H9 (cell line): ENCODE results near the gene COL17A1. TPM values are rescaled to one million over a fixed set of nuclear protein-coding genes. Genes with fewer than 3 reads are reported as not detected.

Experiments
- DNase-seq: peaks from one replicate; pipeline ENCODE4 v3.0.0-alpha.2; 2017
- H2AFZ ChIP-seq: one replicate; pipeline ENCODE4 v1.6.1; 2013; ENCODE audit warnings: mild to moderate bottlenecking, low read length, control low read depth, moderate library complexity
- H2AK5ac ChIP-seq: 2 replicates; pipeline ENCODE4 v1.6.1; 2013; ENCODE audit warnings: low read length, control low read depth, mixed read lengths; ENCODE audit not compliant: insufficient read length
- H2BK120ac ChIP-seq: one replicate; pipeline ENCODE4 v1.6.1; 2013; ENCODE audit warnings: low read depth, mild to moderate bottlenecking, low read length, control low read depth, inconsistent platforms; ENCODE audit not compliant: poor library complexity, severe bottlenecking
- H2BK12ac ChIP-seq: 2 replicates; pipeline ENCODE4 v1.6.1; 2013; ENCODE audit warnings: low read length, control low read depth, mixed read lengths, low read depth; ENCODE audit not compliant: insufficient read length
- H2BK15ac ChIP-seq: 2 replicates; pipeline ENCODE4 v1.6.1; 2013; ENCODE audit warnings: low read depth, low read length, control low read depth
- H2BK20ac ChIP-seq: one replicate; pipeline ENCODE4 v1.6.1; 2013; ENCODE audit warnings: low read depth, mild to moderate bottlenecking, low read length, control low read depth, inconsistent platforms; ENCODE audit not compliant: poor library complexity, severe bottlenecking
- H2BK5ac ChIP-seq: 2 replicates; pipeline ENCODE4 v1.6.1; 2013; ENCODE audit warnings: low read length, control low read depth, mixed read lengths; ENCODE audit not compliant: insufficient read length
- H3K14ac ChIP-seq: 2 replicates; pipeline ENCODE4 v1.6.1; 2013; ENCODE audit warnings: low read length, control low read depth; ENCODE audit not compliant: insufficient read depth
- H3K18ac ChIP-seq: 2 replicates; pipeline ENCODE4 v1.6.1; 2013; ENCODE audit warnings: low read depth, mild to moderate bottlenecking, mixed read lengths, low read length, control low read depth; ENCODE audit not compliant: insufficient read length
- H3K23ac ChIP-seq: 2 replicates; pipeline ENCODE4 v1.6.1; 2013; ENCODE audit warnings: low read length, control low read depth, mixed read lengths, low read depth; ENCODE audit not compliant: insufficient read length
- H3K23me2 ChIP-seq: 2 replicates; pipeline ENCODE4 v1.6.1; 2013; ENCODE audit warnings: low read depth, mild to moderate bottlenecking, mixed read lengths, low read length, control low read depth; ENCODE audit not compliant: insufficient read length, poor library complexity, severe bottlenecking
- H3K27ac ChIP-seq: 2 replicates; pipeline ENCODE4 v1.5.1; 2013; ENCODE audit warnings: low read length, control low read depth, mixed read lengths, low read depth; ENCODE audit not compliant: insufficient read length
- H3K27me3 ChIP-seq: 2 replicates; pipeline ENCODE4 v1.6.1; 2013; ENCODE audit warnings: low read length, control low read depth, inconsistent platforms; ENCODE audit not compliant: insufficient read depth
- H3K4ac ChIP-seq: 2 replicates; pipeline ENCODE4 v1.6.1; 2013; ENCODE audit warnings: low read depth, mild to moderate bottlenecking, control low read depth, inconsistent platforms, low read length, moderate library complexity
- H3K4me1 ChIP-seq: 2 replicates; pipeline ENCODE4 v1.6.1; 2013; ENCODE audit warnings: low read length, control low read depth, inconsistent platforms; ENCODE audit not compliant: insufficient read depth
- H3K4me2 ChIP-seq: 2 replicates; pipeline ENCODE4 v1.6.1; 2013; ENCODE audit warnings: low read length, control low read depth, mixed read lengths; ENCODE audit not compliant: insufficient read length, insufficient read depth
- H3K56ac ChIP-seq: 2 replicates; pipeline ENCODE4 v1.6.1; 2013; ENCODE audit warnings: low read depth, mild to moderate bottlenecking, mixed read lengths, low read length, control low read depth; ENCODE audit not compliant: insufficient read length
- H3K79me1 ChIP-seq: 2 replicates; pipeline ENCODE4 v1.6.1; 2013; ENCODE audit warnings: low read depth, mild to moderate bottlenecking, moderate library complexity, low read length, control low read depth, inconsistent platforms; ENCODE audit not compliant: insufficient read depth, poor library complexity, severe bottlenecking
- H3K79me2 ChIP-seq: 2 replicates; pipeline ENCODE4 v1.6.1; 2013; ENCODE audit warnings: low read length, control low read depth, inconsistent platforms; ENCODE audit not compliant: insufficient read depth
- H3K9ac ChIP-seq: 2 replicates; pipeline ENCODE4 v1.6.1; 2013; ENCODE audit warnings: low read length, control low read depth, mixed read lengths; ENCODE audit not compliant: insufficient read length; ENCODE audit errors: extremely low read depth
- H3K9me3 ChIP-seq: one replicate; pipeline ENCODE4 v1.6.1; 2013; ENCODE audit warnings: low read depth, low read length, inconsistent platforms; ENCODE audit not compliant: control insufficient read depth
- H3T11ph ChIP-seq: one replicate; pipeline ENCODE4 v1.6.1; 2013; ENCODE audit warnings: mild to moderate bottlenecking, low read length, control low read depth, inconsistent platforms
- H4K20me1 ChIP-seq: one replicate; pipeline ENCODE4 v1.6.1; 2013; ENCODE audit not compliant: control insufficient read depth, insufficient read length, insufficient read depth
- H4K5ac ChIP-seq: 2 replicates; pipeline ENCODE4 v1.6.1; 2013; ENCODE audit warnings: low read depth, mild to moderate bottlenecking, mixed read lengths, low read length, control low read depth; ENCODE audit not compliant: insufficient read length
- H4K8ac ChIP-seq: replicated peaks from 2 replicates; pipeline ENCODE4 v1.6.1; 2013; ENCODE audit warnings: low read length, control low read depth, mixed read lengths, low read depth; ENCODE audit not compliant: insufficient read length
- H4K91ac ChIP-seq: 2 replicates; pipeline ENCODE4 v1.6.1; 2013; ENCODE audit warnings: low read depth, mild to moderate bottlenecking, moderate library complexity, mixed read lengths, low read length, control low read depth; ENCODE audit not compliant: insufficient read length
- H3K27ac Mint-ChIP-seq, 3 experiments: 2 replicates in 2 of 3; 3 replicates in 1 of 3; pipeline ENCODE4 v1.8.0; 2020 to 2021; ENCODE audit warnings: mixed read lengths in 3 of 3, mild to moderate bottlenecking in 1 of 3, moderate library complexity in 1 of 3
- H3K27me3 Mint-ChIP-seq: 2 replicates; pipeline ENCODE4 v1.8.0; 2021; ENCODE audit warnings: low read depth, mild to moderate bottlenecking, moderate library complexity, mixed read lengths
- H3K36me3 Mint-ChIP-seq, 3 experiments: 2 replicates in 2 of 3; 3 replicates in 1 of 3; pipeline ENCODE4 v1.8.0; 2020 to 2021; ENCODE audit warnings: low read depth in 3 of 3, mixed read lengths in 3 of 3; ENCODE audit not compliant: insufficient read depth in 1 of 3
- H3K4me1 Mint-ChIP-seq, 2 experiments: 2 replicates each; pipeline ENCODE4 v1.8.0; 2020; ENCODE audit warnings: mixed read lengths in 2 of 2
- H3K4me3 Mint-ChIP-seq, 2 experiments: 2 replicates in 1 of 2; 3 replicates in 1 of 2; pipeline ENCODE4 v1.8.0; 2020 to 2021; ENCODE audit warnings: mild to moderate bottlenecking in 2 of 2, mixed read lengths in 2 of 2, moderate library complexity in 1 of 2
- H3K9me3 Mint-ChIP-seq, 2 experiments: 2 replicates in 1 of 2; 3 replicates in 1 of 2; pipeline ENCODE4 v1.8.0; 2020; ENCODE audit warnings: mild to moderate bottlenecking in 2 of 2, mixed read lengths in 2 of 2, moderate library complexity in 1 of 2
- WGBS: extraction: QIAGEN DNeasy Blood & Tissue Kit; methylation state at CpG from one replicate; pipeline ENCODE4 v1.1.7; 2013; ENCODE audit warnings: missing lambda C conversion rate, low lambda C conversion rate, mixed read lengths; ENCODE audit not compliant: insufficient read length; ENCODE audit errors: extremely low coverage; 5-methylcytosine and 5-hydroxymethylcytosine counted together
- total RNA-seq: library from RNA; stranded (reverse); gene quantifications from 2 replicates; pipeline ENCODE4 v1.2.1, GENCODE V29; 2021
- TF ChIP-seq, protein P1 (sequence below): fragments of 200-600 bp; sonication (generic); conservative IDR thresholded peaks from 3 replicates; pipeline ENCODE4 v1.8.0; 2021; ENCODE audit warnings: antibody characterized with exemption, mild to moderate bottlenecking

Gene COL17A1
- total RNA-seq, 1 experiment from 2014 or later = 1.9 TPM

DNA sequence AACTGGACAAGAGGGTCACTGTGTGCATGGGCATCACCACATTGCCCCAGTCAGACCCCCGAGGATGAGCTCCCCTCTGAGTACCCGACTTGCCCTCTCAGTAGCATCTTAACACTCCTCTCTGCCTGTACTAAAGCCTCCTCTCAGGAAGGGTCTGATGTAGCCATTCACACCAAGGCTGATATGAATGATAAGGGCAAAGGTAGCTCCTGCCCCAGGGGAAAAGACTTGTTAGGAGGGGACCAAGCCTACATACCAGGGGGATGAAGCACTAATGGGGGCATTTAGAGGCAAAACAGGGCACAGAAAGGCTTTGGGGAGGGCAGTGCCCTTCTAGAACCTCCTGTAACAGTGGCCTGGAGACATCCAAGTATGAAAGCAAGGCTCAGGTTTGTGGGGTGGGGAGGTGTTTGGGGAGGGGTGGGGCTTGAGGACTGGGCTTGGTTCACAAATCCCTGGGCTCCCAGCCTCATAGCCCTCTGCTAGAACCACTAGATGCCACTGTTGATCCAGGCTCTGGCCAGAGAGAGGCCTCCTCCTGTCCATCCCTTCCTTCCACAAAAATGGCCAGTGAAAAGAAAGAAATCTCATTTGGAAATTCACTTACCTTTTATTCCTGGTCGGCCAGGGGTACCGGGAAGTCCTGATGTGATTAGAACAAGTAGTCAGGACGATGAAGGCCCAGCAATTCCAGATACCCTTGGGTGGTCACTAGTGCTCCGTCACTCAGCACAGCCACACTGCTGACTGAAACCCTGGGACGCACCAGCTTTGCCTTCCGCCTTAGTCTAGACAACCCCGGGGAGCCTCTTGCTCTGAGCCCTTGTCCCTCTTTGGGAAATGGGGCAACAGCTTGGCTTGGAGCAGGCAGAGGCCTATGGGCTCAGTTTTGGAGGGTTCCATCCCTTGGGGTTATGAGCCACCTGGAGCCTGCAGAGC, 40.3 kb downstream of the COL17A1 start:
- H3K14ac ChIP-seq = peak overlapping the region; percentile 54; the same call in 1 of the 2 replicates
- H3K56ac ChIP-seq = no peak overlapping the region
- no peak overlapping the region for H2BK15ac ChIP-seq
- no peak overlapping the region for H3K9ac ChIP-seq
- H3K27me3 ChIP-seq = no peaks in the 10 kb centered on the region
- no peak overlapping the region for H3K4ac ChIP-seq
- H4K91ac ChIP-seq = no peak overlapping the region
- no peak overlapping the region for H3K4me3 Mint-ChIP-seq
- H2BK20ac ChIP-seq = no peak overlapping the region
- no peaks in the 10 kb centered on the region for H4K20me1 ChIP-seq
- no peak overlapping the region for H2BK5ac ChIP-seq
- WGBS = no CpG with 5 or more reads among the region's 9 CpGs
- peaks cover 11 to 13% of the 10 kb centered on the region in 2 experiments for H3K4me1 Mint-ChIP-seq
- no peaks in the 10 kb centered on the region; the same call in 1 of the 2 replicates for H3K4me1 ChIP-seq
- peak; percentile 83 for DNase-seq
- no peak overlapping the region for H4K8ac ChIP-seq
- no peaks in the 10 kb centered on the region for H3K23me2 ChIP-seq
- no peak overlapping the region for H3T11ph ChIP-seq
- no peak overlapping the region for H3K23ac ChIP-seq
- H4K5ac ChIP-seq = no peak overlapping the region
- H3K36me3 Mint-ChIP-seq = no peaks in the 10 kb centered on the region
- H3K18ac ChIP-seq = peak overlapping the region; percentile 41
- H3K79me1 ChIP-seq = no peaks in the 10 kb centered on the region
- H2BK12ac ChIP-seq = no peak overlapping the region
- H3K79me2 ChIP-seq = no peaks in the 10 kb centered on the region
- H3K27me3 Mint-ChIP-seq = no peaks in the 10 kb centered on the region; the same call in none of the 2 replicates
- peak overlapping the region; percentile 51 for H2AFZ ChIP-seq
- TF ChIP-seq, protein P1, sequence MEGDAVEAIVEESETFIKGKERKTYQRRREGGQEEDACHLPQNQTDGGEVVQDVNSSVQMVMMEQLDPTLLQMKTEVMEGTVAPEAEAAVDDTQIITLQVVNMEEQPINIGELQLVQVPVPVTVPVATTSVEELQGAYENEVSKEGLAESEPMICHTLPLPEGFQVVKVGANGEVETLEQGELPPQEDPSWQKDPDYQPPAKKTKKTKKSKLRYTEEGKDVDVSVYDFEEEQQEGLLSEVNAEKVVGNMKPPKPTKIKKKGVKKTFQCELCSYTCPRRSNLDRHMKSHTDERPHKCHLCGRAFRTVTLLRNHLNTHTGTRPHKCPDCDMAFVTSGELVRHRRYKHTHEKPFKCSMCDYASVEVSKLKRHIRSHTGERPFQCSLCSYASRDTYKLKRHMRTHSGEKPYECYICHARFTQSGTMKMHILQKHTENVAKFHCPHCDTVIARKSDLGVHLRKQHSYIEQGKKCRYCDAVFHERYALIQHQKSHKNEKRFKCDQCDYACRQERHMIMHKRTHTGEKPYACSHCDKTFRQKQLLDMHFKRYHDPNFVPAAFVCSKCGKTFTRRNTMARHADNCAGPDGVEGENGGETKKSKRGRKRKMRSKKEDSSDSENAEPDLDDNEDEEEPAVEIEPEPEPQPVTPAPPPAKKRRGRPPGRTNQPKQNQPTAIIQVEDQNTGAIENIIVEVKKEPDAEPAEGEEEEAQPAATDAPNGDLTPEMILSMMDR = peak; percentile 93
- H3K27ac ChIP-seq = no peak overlapping the region
- H2AK5ac ChIP-seq = no peak overlapping the region
- H3K4me2 ChIP-seq = no peak overlapping the region
- no peaks in the 10 kb centered on the region for H3K9me3 Mint-ChIP-seq
- H3K9me3 ChIP-seq = no peaks in the 10 kb centered on the region
- peak overlapping the region in 1 of 3 experiments; percentile 72; a peak in 1 of 7 replicates for H3K27ac Mint-ChIP-seq
- no peak overlapping the region for H2BK120ac ChIP-seq
